ENCODE data around the gene GREB1. TPM values are rescaled to one million over a fixed set of nuclear protein-coding genes. Genes with fewer than 3 reads are reported as not detected.
"Not testable (repeated sequence)": the region's sequence is repeated elsewhere in the genome, so short reads cannot be mapped to it uniquely, and the experiment has no call there.

GREB1 gene
- total RNA-seq, 1 donor from 2014 or later: 30.8 TPM

DNA sequence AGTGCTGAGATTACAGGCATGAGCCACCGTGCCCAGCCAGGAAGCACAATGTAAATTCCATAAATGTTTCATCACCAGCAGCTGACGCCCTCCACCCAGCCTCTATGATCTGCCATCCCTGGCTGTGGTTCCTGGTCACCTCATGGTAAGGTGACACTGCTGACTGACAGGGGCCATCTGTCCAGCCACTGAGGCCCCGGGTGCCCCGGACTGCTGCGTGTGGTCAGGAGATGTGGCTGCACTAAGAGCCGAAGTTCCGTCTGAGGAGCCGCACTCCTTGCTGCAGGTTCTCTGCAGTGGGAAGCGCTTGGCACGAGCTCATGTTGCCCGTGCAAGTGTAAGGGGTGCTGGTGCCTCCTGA is 125.2 kb downstream of the GREB1 start:
- Histone ChIP-seq H3K4me1 (no peaks in the 10 kb centered on the region), H3F3A (ENCODE audit: low read depth) (no peaks in the 10 kb centered on the region), H3K9ac (no peak overlapping the region), H2AFZ (replicated peaks) (no peak overlapping the region), H3K27ac (no peak overlapping the region), H3K9me3 (ENCODE audit: low read depth) (peaks cover 4% of the 10 kb centered on the region), H3K79me2 (ENCODE audit: low read depth) (no peaks in the 10 kb centered on the region), H3K27me3 (no peaks in the 10 kb centered on the region), H3K4me2 (no peak overlapping the region), H4K20me1 (ENCODE audit: low read depth) (no peaks in the 10 kb centered on the region), H3K36me3 (no peaks in the 10 kb centered on the region), H3K4me3 (no peak overlapping the region)
- no peak overlapping the region for H3K4me3 Mint-ChIP-seq
- H3K36me3 Mint-ChIP-seq: no peaks in the 10 kb centered on the region
- H3K27ac Mint-ChIP-seq: no peak overlapping the region
- DNase-seq (ENCODE audit: low spot score): no peak
- H3K4me1 Mint-ChIP-seq: no peaks in the 10 kb centered on the region
- TF ChIP-seq, protein P1, sequence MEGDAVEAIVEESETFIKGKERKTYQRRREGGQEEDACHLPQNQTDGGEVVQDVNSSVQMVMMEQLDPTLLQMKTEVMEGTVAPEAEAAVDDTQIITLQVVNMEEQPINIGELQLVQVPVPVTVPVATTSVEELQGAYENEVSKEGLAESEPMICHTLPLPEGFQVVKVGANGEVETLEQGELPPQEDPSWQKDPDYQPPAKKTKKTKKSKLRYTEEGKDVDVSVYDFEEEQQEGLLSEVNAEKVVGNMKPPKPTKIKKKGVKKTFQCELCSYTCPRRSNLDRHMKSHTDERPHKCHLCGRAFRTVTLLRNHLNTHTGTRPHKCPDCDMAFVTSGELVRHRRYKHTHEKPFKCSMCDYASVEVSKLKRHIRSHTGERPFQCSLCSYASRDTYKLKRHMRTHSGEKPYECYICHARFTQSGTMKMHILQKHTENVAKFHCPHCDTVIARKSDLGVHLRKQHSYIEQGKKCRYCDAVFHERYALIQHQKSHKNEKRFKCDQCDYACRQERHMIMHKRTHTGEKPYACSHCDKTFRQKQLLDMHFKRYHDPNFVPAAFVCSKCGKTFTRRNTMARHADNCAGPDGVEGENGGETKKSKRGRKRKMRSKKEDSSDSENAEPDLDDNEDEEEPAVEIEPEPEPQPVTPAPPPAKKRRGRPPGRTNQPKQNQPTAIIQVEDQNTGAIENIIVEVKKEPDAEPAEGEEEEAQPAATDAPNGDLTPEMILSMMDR (IDR thresholded peaks at IDR 0.05): no peak
- TF ChIP-seq EZH2 (IDR thresholded peaks at IDR 0.05) (no peak), EZH2phosphoT487 (IDR thresholded peaks at IDR 0.05) (no peak)
- H3K9me3 Mint-ChIP-seq: peaks cover 11% of the 10 kb centered on the region
- H3K27me3 Mint-ChIP-seq (ENCODE audit: insufficient read depth, low read depth): no peaks in the 10 kb centered on the region

DNA sequence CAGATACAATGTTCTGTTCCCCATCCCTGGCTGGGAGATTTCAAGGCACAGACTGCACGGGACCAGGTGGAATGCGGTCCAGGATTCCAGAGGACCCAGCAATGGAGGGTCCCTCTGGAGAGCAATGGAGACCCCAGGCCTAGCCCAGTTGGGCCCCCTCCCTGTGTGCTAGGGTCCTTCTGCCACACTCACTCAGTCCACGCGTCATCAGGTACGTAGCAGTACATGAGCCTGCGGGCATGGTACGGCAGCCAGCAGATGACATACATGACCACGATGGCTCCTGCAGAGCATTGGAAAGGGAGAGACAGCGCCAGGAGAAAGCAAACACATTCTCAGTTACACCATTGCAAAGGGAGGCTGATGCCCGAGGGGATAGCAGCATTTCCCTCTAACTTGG is 126.0 kb downstream of the GREB1 start:
- Mint-ChIP-seq H3K27me3 (ENCODE audit: insufficient read depth, low read depth) (no peaks in the 10 kb centered on the region), H3K4me1 (no peaks in the 10 kb centered on the region), H3K36me3 (no peaks in the 10 kb centered on the region), H3K9me3 (peaks cover 11% of the 10 kb centered on the region), H3K27ac (no peak overlapping the region), H3K4me3 (no peak overlapping the region)
- Histone ChIP-seq H4K20me1 (ENCODE audit: low read depth) (no peaks in the 10 kb centered on the region), H3F3A (ENCODE audit: low read depth) (no peaks in the 10 kb centered on the region), H3K27ac (no peak overlapping the region), H3K4me3 (no peak overlapping the region), H3K9me3 (ENCODE audit: low read depth) (peaks cover 4% of the 10 kb centered on the region), H3K4me2 (no peak overlapping the region), H3K36me3 (no peaks in the 10 kb centered on the region), H3K4me1 (no peaks in the 10 kb centered on the region), H3K27me3 (no peaks in the 10 kb centered on the region), H3K79me2 (ENCODE audit: low read depth) (no peaks in the 10 kb centered on the region), H2AFZ (replicated peaks) (no peak overlapping the region), H3K9ac (no peak overlapping the region)
- no peak for TF ChIP-seq EZH2phosphoT487 (IDR thresholded peaks at IDR 0.05)
- TF ChIP-seq, protein P1 (IDR thresholded peaks at IDR 0.05): no peak
- no peak for TF ChIP-seq EZH2 (IDR thresholded peaks at IDR 0.05)
- no peak for DNase-seq (ENCODE audit: low spot score)

DNA sequence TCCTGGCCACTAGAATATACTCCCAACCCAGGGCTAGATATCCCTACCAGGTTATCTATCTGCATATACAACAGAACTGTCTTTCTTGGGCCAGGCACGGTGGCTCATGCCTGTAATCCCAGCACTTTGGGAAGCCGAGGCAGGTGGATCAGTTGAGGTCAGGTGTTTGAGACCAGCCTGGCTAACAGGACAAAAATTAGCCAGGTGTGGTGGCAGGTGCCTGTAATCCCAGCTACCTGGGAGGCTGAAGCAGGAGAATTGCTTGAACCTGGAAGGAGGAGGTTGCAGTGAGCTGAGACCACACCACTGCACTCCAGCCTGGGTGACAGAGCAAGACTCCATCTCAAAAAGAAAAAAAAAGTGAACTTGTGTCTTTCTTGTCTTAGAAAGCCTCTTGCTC is 126.6 kb downstream of the GREB1 start:
- not testable (repeated sequence) for H3K4me3 Mint-ChIP-seq; H3K4me1 Mint-ChIP-seq; H3K4me2 ChIP-seq; H3K27ac Mint-ChIP-seq; H3K27ac ChIP-seq; H3K36me3 ChIP-seq; H3K4me3 ChIP-seq; DNase-seq (ENCODE audit: low spot score); H3K9ac ChIP-seq; H3K27me3 Mint-ChIP-seq (ENCODE audit: insufficient read depth, low read depth); H3K9me3 ChIP-seq (ENCODE audit: low read depth); H3K4me1 ChIP-seq; H3K79me2 ChIP-seq (ENCODE audit: low read depth); H3K27me3 ChIP-seq; H3K36me3 Mint-ChIP-seq; H2AFZ ChIP-seq (replicated peaks); H3F3A ChIP-seq (ENCODE audit: low read depth); H4K20me1 ChIP-seq (ENCODE audit: low read depth)
- peaks cover 11% of the 10 kb centered on the region for H3K9me3 Mint-ChIP-seq

DNA sequence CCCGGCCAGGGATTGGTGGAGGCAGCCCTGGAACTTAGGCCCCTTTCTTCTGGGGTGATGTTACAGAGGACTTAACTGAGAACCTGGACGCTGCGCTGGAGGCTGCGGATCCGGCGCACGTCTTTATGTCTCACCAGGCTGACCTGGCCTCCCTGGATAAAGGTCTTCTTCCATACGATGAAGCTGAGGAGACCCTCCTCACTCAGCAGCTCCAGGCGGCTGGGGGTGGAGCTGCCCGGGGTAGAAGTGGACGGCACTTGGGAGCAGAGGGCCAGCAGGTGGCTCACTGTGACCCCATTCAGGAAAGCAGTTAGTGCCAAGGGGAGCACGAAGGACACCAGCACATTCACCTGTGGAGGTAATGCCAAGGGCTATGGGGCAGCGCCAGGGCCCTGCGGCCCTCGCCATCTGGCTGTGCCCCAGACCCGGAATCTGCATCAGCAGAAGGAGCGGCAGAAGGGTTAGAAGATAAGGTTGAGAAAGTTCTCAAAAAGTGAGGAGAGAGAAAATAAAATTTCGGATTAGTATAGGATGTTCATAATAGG is 128.1 kb downstream of the GREB1 start:
- Histone ChIP-seq H3K4me2 (no peak overlapping the region), H4K20me1 (ENCODE audit: low read depth) (no peaks in the 10 kb centered on the region), H3K4me1 (no peaks in the 10 kb centered on the region), H3K79me2 (ENCODE audit: low read depth) (no peaks in the 10 kb centered on the region), H3K4me3 (no peak overlapping the region), H3K27me3 (no peaks in the 10 kb centered on the region), H3K9ac (no peak overlapping the region), H3K27ac (no peak overlapping the region), H3F3A (ENCODE audit: low read depth) (no peaks in the 10 kb centered on the region), H3K9me3 (ENCODE audit: low read depth) (peaks cover 4% of the 10 kb centered on the region), H3K36me3 (no peaks in the 10 kb centered on the region), H2AFZ (replicated peaks) (no peak overlapping the region)
- Mint-ChIP-seq H3K9me3 (peaks cover 11% of the 10 kb centered on the region), H3K36me3 (no peaks in the 10 kb centered on the region), H3K4me3 (no peak overlapping the region), H3K4me1 (no peaks in the 10 kb centered on the region), H3K27me3 (ENCODE audit: insufficient read depth, low read depth) (no peaks in the 10 kb centered on the region), H3K27ac (no peak overlapping the region)
- DNase-seq (ENCODE audit: low spot score): no peak
- TF ChIP-seq EZH2 (IDR thresholded peaks at IDR 0.05) (no peak), EZH2phosphoT487 (IDR thresholded peaks at IDR 0.05) (no peak)
- TF ChIP-seq, protein P1 (IDR thresholded peaks at IDR 0.05): no peak
